HG02798 (cell line): ENCODE measurements around the gene DCPS.

Experiments
- ATAC-seq: cut with Tn5 transposase; IDR thresholded peaks from one replicate; pipeline ENCODE4 v1.9.1; 2021; ENCODE audit warnings: mild to moderate bottlenecking; ENCODE audit not compliant: unreplicated experiment, poor library complexity

DCPS gene

GRCh38 chr11:126319374-126319740 lies 15.5 kb downstream of the DCPS start:
- no peak for ATAC-seq

- ATAC-seq = no peak
Measured at GRCh38 chr11:126322996-126323395, 19.1 kb downstream of the DCPS start.

GRCh38 chr11:126327281-126328000 lies 23.6 kb downstream of the DCPS start:
- ATAC-seq = no peak

- no peak for ATAC-seq
Measured at GRCh38 chr11:126328001-126328390, 24.1 kb downstream of the DCPS start.

GRCh38 chr11:126328444-126328843 lies 24.6 kb downstream of the DCPS start:
- no peak for ATAC-seq

- no peak for ATAC-seq
Measured at GRCh38 chr11:126328938-126329643, 25.2 kb downstream of the DCPS start.

- ATAC-seq = no peak
Measured at GRCh38 chr11:126329644-126330211, 25.9 kb downstream of the DCPS start.

- ATAC-seq = no peak
Measured at GRCh38 chr11:126331286-126331685, 27.4 kb downstream of the DCPS start.

GRCh38 chr11:126332221-126332711 lies 28.4 kb downstream of the DCPS start:
- ATAC-seq = no peak

- no peak for ATAC-seq
Measured at GRCh38 chr11:126333142-126333541, 29.3 kb downstream of the DCPS start.

GRCh38 chr11:126334659-126335462 lies 31.0 kb downstream of the DCPS start:
- ATAC-seq = no peak

GRCh38 chr11:126335463-126335760 lies 31.6 kb downstream of the DCPS start:
- no peak for ATAC-seq

- no peak for ATAC-seq
Measured at GRCh38 chr11:126336138-126336541, 32.3 kb downstream of the DCPS start.

- ATAC-seq = no peak
Measured at GRCh38 chr11:126336671-126337101, 32.8 kb downstream of the DCPS start.

- no peak for ATAC-seq
Measured at GRCh38 chr11:126337126-126337473, 33.2 kb downstream of the DCPS start.

GRCh38 chr11:126337474-126338241 lies 33.8 kb downstream of the DCPS start:
- ATAC-seq = no peak

- no peak for ATAC-seq
Measured at GRCh38 chr11:126338346-126339055, 34.6 kb downstream of the DCPS start.

- no peak for ATAC-seq
Measured at GRCh38 chr11:126339073-126339862, 35.4 kb downstream of the DCPS start.
